CD1c-positive myeloid dendritic cell (primary cell): Measurements from ENCODE around the gene YJU2.
"Not testable (repeated sequence)": the region's sequence is repeated elsewhere in the genome, so short reads cannot be mapped to it uniquely, and the experiment has no call there.

Experiments
- DNase-seq: peaks from one replicate; pipeline ENCODE4 v3.0.0-alpha.2; 2016; ENCODE audit errors: extremely low spot score

The YJU2 gene

GRCh38 chr19:4228765-4229178, 18.1 kb upstream of the YJU2 start:
- no peak for DNase-seq

DNA sequence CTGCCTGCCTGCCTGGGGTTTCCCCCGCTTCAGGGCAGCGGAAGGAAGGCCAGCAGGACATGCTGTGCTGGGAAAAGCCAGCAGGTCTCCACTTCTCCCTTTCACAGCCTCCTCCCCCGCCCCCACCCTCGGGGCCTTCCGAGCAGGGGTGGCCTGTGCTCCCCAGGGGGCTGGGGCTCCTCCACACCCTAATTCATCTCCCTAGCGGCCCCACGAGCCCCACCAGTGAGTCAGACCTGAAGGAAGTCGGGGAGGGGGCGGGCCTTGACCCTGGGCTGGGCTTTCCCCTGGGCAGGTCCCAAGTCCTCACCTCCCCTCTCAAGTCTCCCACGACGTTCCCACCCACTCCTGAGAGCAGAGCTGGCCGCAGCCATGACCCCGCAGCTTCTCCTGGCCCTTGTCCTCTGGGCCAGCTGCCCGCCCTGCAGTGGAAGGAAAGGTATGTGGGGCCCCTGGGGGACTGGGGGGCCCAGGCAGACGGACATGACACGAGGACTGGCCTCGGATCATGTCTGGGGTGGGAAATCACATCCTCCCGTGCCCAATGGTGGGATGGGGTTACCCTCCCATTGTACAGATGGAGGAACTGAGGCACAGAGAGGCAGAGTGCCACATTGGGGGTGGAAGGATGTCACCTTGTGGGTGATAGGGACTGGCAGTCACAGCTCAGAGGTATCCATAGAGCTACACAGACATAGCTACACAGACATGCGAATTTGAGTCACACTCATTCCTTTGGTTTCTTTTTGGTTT, 17.5 kb upstream of the YJU2 start, which contains the start of gene EBI3:
TSS of gene EBI3 (plus strand) at position 345 of the 753 bp plus-strand sequence. CDS start at position 373, 28 bp downstream.
- DNase-seq = peak; percentile 62

DNA sequence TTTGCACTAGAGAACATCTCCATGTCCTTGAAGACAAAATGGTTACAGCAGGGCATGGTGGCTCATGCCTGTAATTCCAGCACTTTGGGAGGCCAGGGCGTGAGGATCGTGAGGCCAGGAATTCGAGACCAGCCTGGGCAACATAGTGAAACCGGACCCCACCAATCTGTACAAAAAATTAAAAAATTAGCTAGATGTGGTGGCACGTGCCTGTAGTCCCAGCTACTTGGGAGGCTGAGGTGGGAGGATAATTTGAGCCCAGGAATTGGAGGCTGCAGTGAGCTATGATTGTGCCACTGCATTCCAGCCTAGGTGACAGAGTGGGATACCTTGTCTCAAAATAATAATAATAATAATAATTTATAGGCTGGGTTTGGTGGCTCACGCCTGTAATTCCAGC, 16.6 kb upstream of the YJU2 start:
- not testable (repeated sequence) for DNase-seq

- not testable (repeated sequence) for DNase-seq
Measured at GRCh38 chr19:4231521-4231920, 15.4 kb upstream of the YJU2 start.

DNA sequence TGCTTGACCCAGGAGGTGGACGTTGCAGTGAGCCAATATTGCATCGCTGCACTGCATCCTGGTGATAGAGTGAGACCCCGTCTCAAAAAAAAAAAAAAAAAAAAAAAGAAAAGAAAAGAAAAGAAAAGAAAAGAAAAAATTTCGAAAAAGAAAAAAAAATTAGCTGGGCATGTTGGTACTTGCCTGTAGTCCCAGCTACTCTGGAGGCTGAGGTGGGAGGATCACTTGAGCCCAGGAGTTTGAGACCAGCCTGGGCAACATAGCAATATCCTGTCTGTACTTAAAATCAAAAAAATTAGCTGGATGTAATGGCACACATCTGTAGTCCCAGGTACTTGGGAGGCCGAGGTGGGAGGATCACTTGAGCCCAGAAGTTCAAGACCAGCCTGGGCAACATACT, 14.7 kb upstream of the YJU2 start:
- not testable (repeated sequence) for DNase-seq

- no peak for DNase-seq
Measured at GRCh38 chr19:4232614-4233281, 14.1 kb upstream of the YJU2 start.

DNA sequence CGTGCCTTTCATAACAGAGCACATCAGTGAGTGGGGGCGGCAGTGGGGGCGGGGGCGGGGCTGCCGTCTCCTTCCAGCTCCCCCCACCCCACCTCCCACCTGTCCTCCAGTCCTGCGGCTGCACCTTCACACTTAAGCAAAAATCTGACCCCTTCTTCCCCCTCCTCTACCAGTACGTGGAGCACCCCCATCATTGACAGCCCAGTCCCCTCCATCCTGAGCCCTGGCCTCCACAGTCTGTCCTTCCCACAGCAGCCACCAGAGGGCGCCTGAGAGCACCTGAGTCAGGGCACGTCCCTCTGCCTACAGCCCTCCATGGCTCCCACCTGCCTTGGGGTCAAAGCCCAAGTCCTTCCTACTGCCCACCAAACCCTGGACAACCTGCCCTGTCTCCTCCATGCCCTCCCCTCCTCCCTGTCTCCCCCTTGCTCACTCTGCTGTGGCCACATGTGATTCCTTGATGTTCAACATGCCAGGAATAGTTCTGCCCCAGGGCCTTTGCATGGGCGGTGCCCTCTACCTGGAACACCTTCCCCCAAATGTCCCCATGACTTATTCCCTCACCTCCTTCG, 13.5 kb upstream of the YJU2 start:
- DNase-seq = peak; percentile 64

DNA sequence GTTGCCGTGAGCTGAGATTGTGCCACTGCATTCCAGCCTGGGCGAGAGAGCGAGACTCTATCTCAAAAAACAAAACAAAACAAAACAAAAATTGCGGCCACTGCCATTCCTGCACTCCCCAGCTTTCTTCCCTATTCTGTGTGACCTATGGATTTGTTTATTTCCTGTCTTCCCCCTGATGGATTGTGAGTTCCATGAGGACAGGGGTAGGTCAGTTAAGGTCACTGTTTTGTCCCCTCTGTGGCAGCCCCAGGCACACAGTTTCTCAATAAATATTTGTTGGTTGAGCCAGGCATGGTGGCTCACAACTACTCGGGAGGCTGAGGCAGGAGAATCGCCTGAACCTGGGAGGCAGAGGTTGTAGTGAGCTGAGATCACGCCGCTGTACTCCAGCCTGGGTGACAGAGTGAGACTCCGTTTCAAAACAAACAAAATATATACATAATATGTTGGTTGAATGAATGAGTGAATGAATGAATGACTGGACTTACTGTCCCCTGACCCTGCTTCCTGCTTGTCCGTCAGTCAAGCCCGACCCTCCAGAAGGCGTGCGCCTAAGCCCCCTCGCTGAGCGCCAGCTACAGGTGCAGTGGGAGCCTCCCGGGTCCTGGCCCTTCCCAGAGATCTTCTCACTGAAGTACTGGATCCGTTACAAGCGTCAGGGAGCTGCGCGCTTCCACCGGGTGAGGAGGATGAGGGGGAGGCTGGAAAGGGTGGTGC, 12.6 kb upstream of the YJU2 start:
- no peak for DNase-seq

DNA sequence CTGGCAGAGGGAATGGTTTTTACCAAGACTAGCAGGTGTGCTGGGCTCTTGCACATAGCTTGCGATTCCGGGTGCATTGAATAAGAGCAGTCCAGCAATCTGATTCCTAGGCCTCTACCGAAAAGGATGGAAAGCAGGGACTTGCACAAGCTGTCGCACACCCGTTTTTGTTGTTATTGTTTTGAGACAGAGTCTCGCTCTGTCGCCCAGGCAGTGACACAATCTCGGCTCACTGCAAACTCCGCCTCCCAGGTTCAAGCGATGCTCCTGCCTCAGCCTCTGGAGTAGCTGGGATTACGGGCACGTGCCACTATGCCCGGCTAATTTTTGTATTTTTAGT, 12.0 kb upstream of the YJU2 start:
- DNase-seq = no peak

DNA sequence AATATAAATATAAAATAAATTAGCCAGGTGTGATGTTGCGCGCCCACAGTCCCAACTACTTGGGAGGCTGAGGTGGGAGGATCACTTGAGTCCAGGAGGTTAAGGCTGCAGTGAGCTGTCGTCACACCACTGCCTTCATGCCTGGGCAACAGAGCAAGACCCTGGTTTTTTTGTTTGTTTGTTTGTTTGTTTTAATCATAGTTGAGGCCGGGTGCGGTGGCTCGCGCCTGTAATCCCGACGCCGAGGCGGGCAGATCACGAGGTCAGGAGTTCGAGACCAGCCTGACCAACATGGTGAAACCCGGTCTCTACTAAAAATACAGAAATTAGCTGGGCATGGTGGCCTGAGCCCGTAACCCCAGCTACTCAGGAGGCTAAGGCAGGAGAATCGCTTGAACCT, 9.4 kb upstream of the YJU2 start:
- DNase-seq = not testable (repeated sequence)

DNA sequence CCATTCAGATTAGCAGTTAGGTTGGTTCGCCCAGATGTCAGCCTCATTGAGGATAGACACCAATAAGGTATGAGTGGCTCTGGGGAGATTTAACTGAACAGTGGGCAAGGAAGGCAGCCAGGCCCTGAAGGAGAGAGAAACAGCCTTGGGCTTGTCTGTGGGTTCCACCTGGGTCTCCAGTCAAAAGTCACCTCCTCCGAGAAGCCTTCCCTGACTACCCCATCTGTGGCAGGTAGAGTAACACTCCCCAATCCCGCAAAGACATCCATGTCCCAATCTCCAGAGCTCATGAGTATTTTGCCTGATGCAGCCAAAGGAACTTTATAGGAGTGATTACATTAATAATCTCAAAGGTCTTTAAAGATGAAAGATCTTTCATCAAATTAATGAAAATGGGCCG, 8.0 kb upstream of the YJU2 start:
- DNase-seq = no peak

DNA sequence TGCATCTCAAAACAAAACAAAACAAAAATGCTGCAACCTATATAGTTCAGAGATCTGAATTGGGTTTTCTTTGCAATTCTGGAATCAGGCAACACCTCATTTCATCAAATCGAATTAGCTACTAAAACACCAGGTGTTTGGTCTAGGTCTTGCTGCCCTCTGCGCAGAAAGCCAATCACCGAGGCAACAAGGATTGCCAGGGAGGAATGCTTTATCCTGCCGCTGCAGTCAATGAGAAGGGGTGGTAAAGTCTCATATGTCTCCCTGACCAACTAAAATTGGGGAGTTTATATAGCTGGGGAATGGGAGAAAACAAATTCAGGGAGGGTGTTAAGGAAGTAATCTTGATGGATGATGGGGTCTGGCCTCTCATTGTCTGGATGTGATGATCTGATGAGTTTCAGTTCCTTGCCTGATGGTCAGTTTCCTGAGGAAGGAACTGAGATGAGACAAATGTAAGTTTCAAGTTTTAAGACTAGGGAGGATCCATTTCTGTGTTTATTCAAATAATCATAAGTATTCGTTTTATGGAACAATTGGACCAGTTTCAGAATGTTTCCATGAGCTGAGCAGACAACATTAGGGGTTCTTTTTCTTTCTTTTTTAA, 5.0 kb upstream of the YJU2 start:
- peak; percentile 54 for DNase-seq

DNA sequence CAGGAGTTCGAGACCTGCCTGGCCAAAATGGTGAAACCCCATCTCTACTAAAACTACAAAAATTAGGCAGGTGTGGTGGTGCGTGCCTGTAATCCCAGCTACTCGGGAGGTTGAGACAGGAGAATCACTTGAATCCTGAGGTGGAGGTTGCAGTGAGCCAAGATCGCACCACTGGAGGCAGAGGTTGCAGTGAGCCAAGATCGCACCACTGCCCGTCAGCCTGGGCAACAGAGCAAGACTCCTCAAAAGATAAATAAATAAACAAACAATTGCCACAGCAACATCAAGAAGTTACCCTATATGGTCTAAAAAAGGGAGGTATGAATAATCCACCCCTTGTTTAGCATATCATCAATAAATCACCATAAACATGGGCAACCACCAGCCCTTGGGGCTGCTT, 942 bp upstream of the YJU2 start:
- DNase-seq = not testable (repeated sequence)

DNA sequence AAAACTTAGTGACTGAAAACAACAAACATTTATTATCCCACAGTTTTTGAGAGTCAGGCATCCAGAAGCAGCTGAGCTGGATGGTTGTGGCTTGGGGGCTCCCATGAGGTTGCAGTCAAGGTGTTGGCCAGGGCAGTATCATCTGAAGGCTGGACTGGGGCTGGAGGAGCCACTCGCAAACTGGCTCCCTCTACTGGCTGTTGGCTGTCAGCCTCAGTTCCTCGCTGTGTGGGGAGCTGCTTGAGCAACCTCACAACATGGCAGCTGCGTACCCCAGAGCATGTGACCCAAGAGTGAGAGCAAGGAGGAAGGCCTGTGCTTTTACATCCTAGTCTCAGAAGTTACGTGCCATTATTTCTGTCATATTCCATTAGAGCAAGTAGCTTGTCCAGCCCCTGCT, 9.7 kb downstream of the YJU2 start:
- DNase-seq = no peak

DNA sequence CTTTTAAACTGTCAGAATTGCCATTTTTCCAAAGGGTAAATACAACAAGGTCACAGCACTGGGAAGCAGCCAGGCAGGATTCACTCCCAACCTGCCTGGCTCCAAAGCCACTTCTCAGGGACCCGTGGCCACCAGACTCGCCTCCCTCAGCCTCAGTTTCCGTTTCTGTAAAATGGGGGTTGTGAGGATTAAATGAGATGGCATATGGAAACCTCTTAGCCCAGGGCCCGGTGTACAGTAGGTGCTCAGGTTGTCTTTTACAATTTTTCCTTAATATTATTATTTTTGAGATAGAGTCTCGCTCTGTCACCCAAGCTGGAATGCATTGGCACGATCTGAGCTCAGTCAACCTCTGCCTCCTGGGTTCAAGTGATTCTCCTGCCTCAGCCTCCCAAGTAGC, 10.1 kb downstream of the YJU2 start:
- no peak for DNase-seq

GRCh38 chr19:4258181-4258580, 11.3 kb downstream of the YJU2 start:
- DNase-seq = no peak

- DNase-seq = peak; percentile 40
Measured at GRCh38 chr19:4260613-4261191, 13.8 kb downstream of the YJU2 start.

- DNase-seq = no peak
Measured at GRCh38 chr19:4264812-4265211, 17.9 kb downstream of the YJU2 start.

DNA sequence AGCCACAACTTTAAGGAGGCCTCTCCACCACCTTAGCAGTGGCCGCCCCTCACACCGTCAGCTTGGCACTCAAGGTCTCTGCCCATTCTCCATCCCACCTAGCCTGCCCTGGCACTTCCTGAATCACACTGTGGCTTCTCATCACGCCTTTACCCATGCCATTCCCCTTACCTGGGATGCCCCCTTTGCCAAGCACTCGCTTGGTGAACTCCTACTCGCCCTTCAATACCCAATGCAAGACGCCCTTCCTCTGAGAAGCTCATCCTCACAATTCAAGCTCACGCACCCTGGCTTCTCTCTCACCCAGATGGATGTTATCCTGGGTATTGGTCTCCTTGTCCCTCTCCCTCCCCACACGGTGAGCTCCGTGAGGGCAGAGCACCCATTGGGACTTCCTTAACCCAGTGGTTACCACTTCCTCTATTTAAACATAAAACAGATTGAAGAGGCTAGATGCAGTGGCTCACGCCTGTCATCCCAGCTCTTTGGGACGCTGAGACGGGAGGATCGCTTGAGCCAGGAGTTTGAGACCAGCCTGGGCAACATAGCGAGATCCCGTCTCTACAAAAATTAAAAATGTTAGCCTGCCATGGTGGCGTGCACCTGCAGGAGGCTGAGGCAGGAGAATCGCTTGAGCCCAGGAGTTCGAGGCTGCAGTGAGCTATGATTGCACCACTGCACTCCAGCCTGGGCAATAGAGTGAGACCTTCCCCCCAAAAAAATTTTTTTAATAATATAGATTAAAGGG, 19.5 kb downstream of the YJU2 start:
- peak; percentile 48 for DNase-seq

DNA sequence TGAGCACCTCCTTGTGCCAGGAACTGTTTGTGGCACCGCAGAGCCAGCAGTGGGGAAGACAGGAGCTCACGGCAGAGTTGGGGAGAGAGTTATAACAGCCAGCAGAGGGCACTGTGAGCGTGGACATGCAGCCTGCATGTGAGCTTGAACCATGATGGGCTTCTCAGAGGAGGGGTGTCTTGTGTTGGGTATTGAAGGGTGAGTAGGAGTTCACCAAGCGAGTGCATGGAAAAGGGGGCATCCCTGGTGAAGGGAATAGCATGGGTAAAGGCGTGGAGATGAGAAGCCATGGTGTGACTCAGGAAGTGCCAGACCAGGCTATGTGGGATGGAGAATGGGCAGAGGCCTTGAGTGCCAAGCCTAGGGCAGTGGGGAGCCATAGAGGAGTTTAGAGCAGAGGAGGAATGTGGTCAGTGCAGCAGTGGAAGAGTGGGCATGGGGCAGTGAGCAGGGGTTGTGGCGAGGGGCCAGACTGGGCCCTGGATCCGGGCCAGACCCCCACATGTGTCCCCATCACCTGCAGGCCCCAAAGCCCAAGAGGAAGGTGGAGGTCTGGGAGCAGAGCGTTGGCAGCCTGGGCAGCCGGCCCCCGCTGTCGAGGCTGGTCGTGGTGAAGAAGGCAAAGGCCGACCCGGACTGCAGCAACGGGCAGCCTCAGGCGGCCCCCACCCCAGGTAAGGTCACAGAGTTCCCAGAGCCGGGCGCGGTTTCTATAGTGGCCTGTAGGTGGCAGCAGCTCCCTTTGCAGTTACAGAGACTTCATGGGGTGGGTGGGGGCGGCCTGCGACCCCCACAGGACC, 20.4 kb downstream of the YJU2 start:
- DNase-seq = peak; percentile 54
